ENCODE results near the gene KPNA3. TPM values are rescaled to one million over a fixed set of nuclear protein-coding genes. Genes with fewer than 3 reads are reported as not detected.

The KPNA3 gene
- total and polyA plus RNA-seq, 2 experiments from 2014 or later: 30.5 to 55.7 TPM

DNA sequence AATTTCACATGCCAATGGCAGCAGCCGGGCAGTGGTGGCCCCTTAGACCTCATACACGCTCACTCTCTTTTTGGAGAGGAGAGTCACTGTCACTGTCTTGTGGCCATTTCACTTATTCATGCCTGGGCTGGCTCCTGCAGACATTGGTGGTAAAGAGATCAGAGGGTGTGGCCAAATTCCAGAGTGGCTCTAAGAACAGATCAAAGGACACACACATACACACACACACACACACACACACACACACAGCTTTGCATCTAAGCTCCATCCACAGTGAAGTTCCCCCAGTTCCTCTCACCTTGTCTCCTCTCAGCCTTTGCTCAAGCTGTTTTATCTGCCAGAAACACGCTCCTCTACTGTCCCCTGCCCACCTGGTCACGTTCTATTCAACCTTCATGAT lies 46.5 kb upstream of the KPNA3 start:
- TF ChIP-seq EZH2 (IDR thresholded peaks at IDR 0.05; ENCODE audit: low read depth, unreplicated experiment): no peak
- Histone ChIP-seq H4K20me1 (replicated peaks; ENCODE audit: insufficient read depth) (no peaks in the 10 kb centered on the region), H3F3A (replicated peaks; ENCODE audit: low read depth) (no peaks in the 10 kb centered on the region), H3K79me2 (replicated peaks; ENCODE audit: insufficient read depth) (no peaks in the 10 kb centered on the region), H3K36me3 (ENCODE audit: insufficient read depth) (no peaks in the 10 kb centered on the region), H3K27me3 (ENCODE audit: insufficient read depth) (no peaks in the 10 kb centered on the region), H3K4me2 (no peak overlapping the region), H2AFZ (no peak overlapping the region; the same call in 1 of the 2 replicates), H3K9me2 (ENCODE audit: insufficient read depth) (0 out of 2 replicates have a peak, but pooled peaks cover 5% of the 10 kb centered on the region), H3K4me1 (ENCODE audit: insufficient read depth) (peaks cover 10% of the 10 kb centered on the region), H3K4me3 (no peak overlapping the region), H3K27ac (ENCODE audit: low read depth) (no peak overlapping the region)
- peak overlapping the region; percentile 74 for H3K27ac Mint-ChIP-seq
- peaks cover 9% of the 10 kb centered on the region for H3K27me3 Mint-ChIP-seq (ENCODE audit: insufficient read depth, low read depth, poor library complexity)
- ATAC-seq: no peak
- peaks cover 39% of the 10 kb centered on the region for H3K4me1 Mint-ChIP-seq
- DNase-seq (ENCODE audit: low spot score): peak; percentile 2
- H3K36me3 Mint-ChIP-seq (ENCODE audit: low read depth): no peaks in the 10 kb centered on the region
- H3K4me3 Mint-ChIP-seq: no peak overlapping the region
- H3K9me3 Mint-ChIP-seq: no peaks in the 10 kb centered on the region

DNA sequence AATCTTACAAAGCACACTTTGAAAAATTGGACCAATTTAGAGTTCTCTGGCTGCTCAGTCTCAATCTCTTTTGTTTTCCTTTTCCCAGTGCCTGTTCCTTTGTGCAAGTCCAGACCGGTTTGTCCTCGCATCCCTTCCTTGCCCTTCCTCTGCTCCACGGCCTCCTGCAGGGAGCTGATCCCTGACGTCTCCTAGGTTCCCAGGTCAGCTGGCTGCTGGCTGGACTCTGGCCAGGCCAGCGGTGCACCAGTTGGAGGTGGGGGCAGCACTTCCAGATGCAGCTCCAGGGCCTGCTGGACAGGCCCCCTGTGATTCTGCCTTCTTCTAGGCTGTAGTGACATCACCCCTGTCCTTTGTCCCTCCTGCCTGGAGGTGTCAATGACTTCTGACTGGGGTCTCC lies 44.0 kb upstream of the KPNA3 start:
- H3K9me3 Mint-ChIP-seq: no peaks in the 10 kb centered on the region
- H3K36me3 Mint-ChIP-seq (ENCODE audit: low read depth): no peaks in the 10 kb centered on the region
- Histone ChIP-seq H3K36me3 (ENCODE audit: insufficient read depth) (no peaks in the 10 kb centered on the region), H3K9me2 (ENCODE audit: insufficient read depth) (no peaks in the 10 kb centered on the region), H3F3A (replicated peaks; ENCODE audit: low read depth) (no peaks in the 10 kb centered on the region), H4K20me1 (replicated peaks; ENCODE audit: insufficient read depth) (no peaks in the 10 kb centered on the region), H3K27me3 (ENCODE audit: insufficient read depth) (no peaks in the 10 kb centered on the region), H3K4me3 (no peak overlapping the region), H3K79me2 (replicated peaks; ENCODE audit: insufficient read depth) (no peaks in the 10 kb centered on the region), H3K27ac (ENCODE audit: low read depth) (no peak overlapping the region), H3K4me2 (no peak overlapping the region), H3K4me1 (ENCODE audit: insufficient read depth) (peaks cover 10% of the 10 kb centered on the region), H2AFZ (peak overlapping the region; percentile 38; the same call in 1 of the 2 replicates)
- H3K4me1 Mint-ChIP-seq: peaks cover 42% of the 10 kb centered on the region
- H3K27me3 Mint-ChIP-seq (ENCODE audit: insufficient read depth, low read depth, poor library complexity): peaks cover 6% of the 10 kb centered on the region
- H3K4me3 Mint-ChIP-seq: no peak overlapping the region
- DNase-seq (ENCODE audit: low spot score): peak; percentile 38
- peak; percentile 67 for ATAC-seq
- H3K27ac Mint-ChIP-seq: no peak overlapping the region; the same call in 1 of the 2 replicates
- TF ChIP-seq, protein P1, sequence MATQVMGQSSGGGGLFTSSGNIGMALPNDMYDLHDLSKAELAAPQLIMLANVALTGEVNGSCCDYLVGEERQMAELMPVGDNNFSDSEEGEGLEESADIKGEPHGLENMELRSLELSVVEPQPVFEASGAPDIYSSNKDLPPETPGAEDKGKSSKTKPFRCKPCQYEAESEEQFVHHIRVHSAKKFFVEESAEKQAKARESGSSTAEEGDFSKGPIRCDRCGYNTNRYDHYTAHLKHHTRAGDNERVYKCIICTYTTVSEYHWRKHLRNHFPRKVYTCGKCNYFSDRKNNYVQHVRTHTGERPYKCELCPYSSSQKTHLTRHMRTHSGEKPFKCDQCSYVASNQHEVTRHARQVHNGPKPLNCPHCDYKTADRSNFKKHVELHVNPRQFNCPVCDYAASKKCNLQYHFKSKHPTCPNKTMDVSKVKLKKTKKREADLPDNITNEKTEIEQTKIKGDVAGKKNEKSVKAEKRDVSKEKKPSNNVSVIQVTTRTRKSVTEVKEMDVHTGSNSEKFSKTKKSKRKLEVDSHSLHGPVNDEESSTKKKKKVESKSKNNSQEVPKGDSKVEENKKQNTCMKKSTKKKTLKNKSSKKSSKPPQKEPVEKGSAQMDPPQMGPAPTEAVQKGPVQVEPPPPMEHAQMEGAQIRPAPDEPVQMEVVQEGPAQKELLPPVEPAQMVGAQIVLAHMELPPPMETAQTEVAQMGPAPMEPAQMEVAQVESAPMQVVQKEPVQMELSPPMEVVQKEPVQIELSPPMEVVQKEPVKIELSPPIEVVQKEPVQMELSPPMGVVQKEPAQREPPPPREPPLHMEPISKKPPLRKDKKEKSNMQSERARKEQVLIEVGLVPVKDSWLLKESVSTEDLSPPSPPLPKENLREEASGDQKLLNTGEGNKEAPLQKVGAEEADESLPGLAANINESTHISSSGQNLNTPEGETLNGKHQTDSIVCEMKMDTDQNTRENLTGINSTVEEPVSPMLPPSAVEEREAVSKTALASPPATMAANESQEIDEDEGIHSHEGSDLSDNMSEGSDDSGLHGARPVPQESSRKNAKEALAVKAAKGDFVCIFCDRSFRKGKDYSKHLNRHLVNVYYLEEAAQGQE (IDR thresholded peaks at IDR 0.05; ENCODE audit: unreplicated experiment): no peak
- TF ChIP-seq, protein P2, sequence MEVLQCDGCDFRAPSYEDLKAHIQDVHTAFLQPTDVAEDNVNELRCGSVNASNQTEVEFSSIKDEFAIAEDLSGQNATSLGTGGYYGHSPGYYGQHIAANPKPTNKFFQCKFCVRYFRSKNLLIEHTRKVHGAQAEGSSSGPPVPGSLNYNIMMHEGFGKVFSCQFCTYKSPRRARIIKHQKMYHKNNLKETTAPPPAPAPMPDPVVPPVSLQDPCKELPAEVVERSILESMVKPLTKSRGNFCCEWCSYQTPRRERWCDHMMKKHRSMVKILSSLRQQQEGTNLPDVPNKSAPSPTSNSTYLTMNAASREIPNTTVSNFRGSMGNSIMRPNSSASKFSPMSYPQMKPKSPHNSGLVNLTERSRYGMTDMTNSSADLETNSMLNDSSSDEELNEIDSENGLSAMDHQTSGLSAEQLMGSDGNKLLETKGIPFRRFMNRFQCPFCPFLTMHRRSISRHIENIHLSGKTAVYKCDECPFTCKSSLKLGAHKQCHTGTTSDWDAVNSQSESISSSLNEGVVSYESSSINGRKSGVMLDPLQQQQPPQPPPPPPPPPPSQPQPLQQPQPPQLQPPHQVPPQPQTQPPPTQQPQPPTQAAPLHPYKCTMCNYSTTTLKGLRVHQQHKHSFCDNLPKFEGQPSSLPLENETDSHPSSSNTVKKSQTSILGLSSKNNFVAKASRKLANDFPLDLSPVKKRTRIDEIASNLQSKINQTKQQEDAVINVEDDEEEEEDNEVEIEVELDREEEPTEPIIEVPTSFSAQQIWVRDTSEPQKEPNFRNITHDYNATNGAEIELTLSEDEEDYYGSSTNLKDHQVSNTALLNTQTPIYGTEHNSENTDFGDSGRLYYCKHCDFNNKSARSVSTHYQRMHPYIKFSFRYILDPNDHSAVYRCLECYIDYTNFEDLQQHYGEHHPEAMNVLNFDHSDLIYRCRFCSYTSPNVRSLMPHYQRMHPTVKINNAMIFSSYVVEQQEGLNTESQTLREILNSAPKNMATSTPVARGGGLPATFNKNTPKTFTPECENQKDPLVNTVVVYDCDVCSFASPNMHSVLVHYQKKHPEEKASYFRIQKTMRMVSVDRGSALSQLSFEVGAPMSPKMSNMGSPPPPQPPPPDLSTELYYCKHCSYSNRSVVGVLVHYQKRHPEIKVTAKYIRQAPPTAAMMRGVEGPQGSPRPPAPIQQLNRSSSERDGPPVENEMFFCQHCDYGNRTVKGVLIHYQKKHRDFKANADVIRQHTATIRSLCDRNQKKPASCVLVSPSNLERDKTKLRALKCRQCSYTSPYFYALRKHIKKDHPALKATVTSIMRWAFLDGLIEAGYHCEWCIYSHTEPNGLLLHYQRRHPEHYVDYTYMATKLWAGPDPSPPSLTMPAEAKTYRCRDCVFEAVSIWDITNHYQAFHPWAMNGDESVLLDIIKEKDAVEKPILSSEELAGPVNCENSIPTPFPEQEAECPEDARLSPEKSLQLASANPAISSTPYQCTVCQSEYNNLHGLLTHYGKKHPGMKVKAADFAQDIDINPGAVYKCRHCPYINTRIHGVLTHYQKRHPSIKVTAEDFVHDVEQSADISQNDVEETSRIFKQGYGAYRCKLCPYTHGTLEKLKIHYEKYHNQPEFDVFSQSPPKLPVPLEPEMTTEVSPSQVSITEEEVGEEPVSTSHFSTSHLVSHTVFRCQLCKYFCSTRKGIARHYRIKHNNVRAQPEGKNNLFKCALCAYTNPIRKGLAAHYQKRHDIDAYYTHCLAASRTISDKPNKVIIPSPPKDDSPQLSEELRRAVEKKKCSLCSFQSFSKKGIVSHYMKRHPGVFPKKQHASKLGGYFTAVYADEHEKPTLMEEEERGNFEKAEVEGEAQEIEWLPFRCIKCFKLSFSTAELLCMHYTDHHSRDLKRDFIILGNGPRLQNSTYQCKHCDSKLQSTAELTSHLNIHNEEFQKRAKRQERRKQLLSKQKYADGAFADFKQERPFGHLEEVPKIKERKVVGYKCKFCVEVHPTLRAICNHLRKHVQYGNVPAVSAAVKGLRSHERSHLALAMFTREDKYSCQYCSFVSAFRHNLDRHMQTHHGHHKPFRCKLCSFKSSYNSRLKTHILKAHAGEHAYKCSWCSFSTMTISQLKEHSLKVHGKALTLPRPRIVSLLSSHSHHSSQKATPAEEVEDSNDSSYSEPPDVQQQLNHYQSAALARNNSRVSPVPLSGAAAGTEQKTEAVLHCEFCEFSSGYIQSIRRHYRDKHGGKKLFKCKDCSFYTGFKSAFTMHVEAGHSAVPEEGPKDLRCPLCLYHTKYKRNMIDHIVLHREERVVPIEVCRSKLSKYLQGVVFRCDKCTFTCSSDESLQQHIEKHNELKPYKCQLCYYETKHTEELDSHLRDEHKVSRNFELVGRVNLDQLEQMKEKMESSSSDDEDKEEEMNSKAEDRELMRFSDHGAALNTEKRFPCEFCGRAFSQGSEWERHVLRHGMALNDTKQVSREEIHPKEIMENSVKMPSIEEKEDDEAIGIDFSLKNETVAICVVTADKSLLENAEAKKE (CRISPR knock-in tag; IDR thresholded peaks at IDR 0.05): no peak
- TF ChIP-seq, protein P3, sequence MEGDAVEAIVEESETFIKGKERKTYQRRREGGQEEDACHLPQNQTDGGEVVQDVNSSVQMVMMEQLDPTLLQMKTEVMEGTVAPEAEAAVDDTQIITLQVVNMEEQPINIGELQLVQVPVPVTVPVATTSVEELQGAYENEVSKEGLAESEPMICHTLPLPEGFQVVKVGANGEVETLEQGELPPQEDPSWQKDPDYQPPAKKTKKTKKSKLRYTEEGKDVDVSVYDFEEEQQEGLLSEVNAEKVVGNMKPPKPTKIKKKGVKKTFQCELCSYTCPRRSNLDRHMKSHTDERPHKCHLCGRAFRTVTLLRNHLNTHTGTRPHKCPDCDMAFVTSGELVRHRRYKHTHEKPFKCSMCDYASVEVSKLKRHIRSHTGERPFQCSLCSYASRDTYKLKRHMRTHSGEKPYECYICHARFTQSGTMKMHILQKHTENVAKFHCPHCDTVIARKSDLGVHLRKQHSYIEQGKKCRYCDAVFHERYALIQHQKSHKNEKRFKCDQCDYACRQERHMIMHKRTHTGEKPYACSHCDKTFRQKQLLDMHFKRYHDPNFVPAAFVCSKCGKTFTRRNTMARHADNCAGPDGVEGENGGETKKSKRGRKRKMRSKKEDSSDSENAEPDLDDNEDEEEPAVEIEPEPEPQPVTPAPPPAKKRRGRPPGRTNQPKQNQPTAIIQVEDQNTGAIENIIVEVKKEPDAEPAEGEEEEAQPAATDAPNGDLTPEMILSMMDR (conservative IDR thresholded peaks at IDR 0.05; ENCODE audit: low read depth in 2 of 2): no peak
- TF ChIP-seq POLR2AphosphoS5 (IDR thresholded peaks at IDR 0.05; ENCODE audit: low read depth) (no peak), ZNF114 (CRISPR knock-in tag; IDR thresholded peaks at IDR 0.05) (no peak), NANOG (IDR thresholded peaks at IDR 0.05; ENCODE audit: borderline replicate concordance) (no peak), EZH2phosphoT487 (IDR thresholded peaks at IDR 0.05; ENCODE audit: unreplicated experiment) (no peak), CREB1 (CRISPR knock-in tag; IDR thresholded peaks at IDR 0.05; ENCODE audit: low read depth) (no peak)
- TF ChIP-seq, protein P4, sequence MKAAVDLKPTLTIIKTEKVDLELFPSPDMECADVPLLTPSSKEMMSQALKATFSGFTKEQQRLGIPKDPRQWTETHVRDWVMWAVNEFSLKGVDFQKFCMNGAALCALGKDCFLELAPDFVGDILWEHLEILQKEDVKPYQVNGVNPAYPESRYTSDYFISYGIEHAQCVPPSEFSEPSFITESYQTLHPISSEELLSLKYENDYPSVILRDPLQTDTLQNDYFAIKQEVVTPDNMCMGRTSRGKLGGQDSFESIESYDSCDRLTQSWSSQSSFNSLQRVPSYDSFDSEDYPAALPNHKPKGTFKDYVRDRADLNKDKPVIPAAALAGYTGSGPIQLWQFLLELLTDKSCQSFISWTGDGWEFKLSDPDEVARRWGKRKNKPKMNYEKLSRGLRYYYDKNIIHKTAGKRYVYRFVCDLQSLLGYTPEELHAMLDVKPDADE (IDR thresholded peaks at IDR 0.05): no peak

Data from GM23338 (cell line).